Endodermal cell (in vitro differentiated cells): ENCODE measurements around the gene ITFG1. TPM values are rescaled to one million over a fixed set of nuclear protein-coding genes. Genes with fewer than 3 reads are reported as not detected.
"Not testable (repeated sequence)": the region's sequence is repeated elsewhere in the genome, so short reads cannot be mapped to it uniquely, and the experiment has no call there.

Experiments
- DNase-seq: peaks from one replicate; pipeline ENCODE4 v3.0.0-alpha.2; 2017
- H3K27ac ChIP-seq: 2 replicates; pipeline ENCODE4 v1.5.1; 2013; ENCODE audit warnings: mild to moderate bottlenecking, low read depth, low read length, moderate library complexity
- H3K27me3 ChIP-seq: 2 replicates; pipeline ENCODE4 v1.6.1; 2013; ENCODE audit warnings: mild to moderate bottlenecking, low read length, moderate library complexity; ENCODE audit not compliant: insufficient read depth, control insufficient read depth, poor library complexity, severe bottlenecking
- H3K36me3 ChIP-seq: 2 replicates; pipeline ENCODE4 v1.7.0; 2013; ENCODE audit warnings: mild to moderate bottlenecking, low read length, moderate library complexity; ENCODE audit not compliant: control insufficient read depth, insufficient read depth
- H3K4me1 ChIP-seq: one replicate; pipeline ENCODE4 v1.7.0; 2013; ENCODE audit warnings: low read length; ENCODE audit not compliant: control insufficient read depth, insufficient read depth
- H3K4me3 ChIP-seq: 2 replicates; pipeline ENCODE4 v1.5.1; 2013; ENCODE audit warnings: mild to moderate bottlenecking, low read length, moderate library complexity
- H3K9ac ChIP-seq: 2 replicates; pipeline ENCODE4 v1.6.1; 2013; ENCODE audit warnings: mild to moderate bottlenecking, low read length, moderate library complexity; ENCODE audit not compliant: poor library complexity, severe bottlenecking; ENCODE audit errors: extremely low read depth
- H3K9me3 ChIP-seq: 2 replicates; pipeline ENCODE4 v1.6.1; 2013; ENCODE audit warnings: mild to moderate bottlenecking, low read length, moderate library complexity; ENCODE audit not compliant: control insufficient read depth
- H3K27ac Mint-ChIP-seq: 2 replicates; pipeline ENCODE4 v1.8.0; 2020; ENCODE audit warnings: mixed read lengths
- H3K27me3 Mint-ChIP-seq: 2 replicates; pipeline ENCODE4 v1.8.0; 2021; ENCODE audit warnings: mild to moderate bottlenecking, mixed read lengths; ENCODE audit not compliant: insufficient read depth
- H3K36me3 Mint-ChIP-seq: 2 replicates; pipeline ENCODE4 v1.8.0; 2020; ENCODE audit warnings: low read depth, mixed read lengths
- H3K4me1 Mint-ChIP-seq: 2 replicates; pipeline ENCODE4 v1.8.0; 2020; ENCODE audit warnings: mixed read lengths
- H3K4me3 Mint-ChIP-seq: 2 replicates; pipeline ENCODE4 v1.8.0; 2020; ENCODE audit warnings: mild to moderate bottlenecking, moderate library complexity, mixed read lengths
- H3K9me3 Mint-ChIP-seq: 2 replicates; pipeline ENCODE4 v1.8.0; 2020; ENCODE audit warnings: mild to moderate bottlenecking, mixed read lengths
- WGBS, 2 experiments: methylation state at CpG; one replicate each; pipeline versions ENCODE4 v1.1.5 to v1.1.7; 2013; ENCODE audit warnings: missing lambda C conversion rate in 2 of 2, mixed read lengths in 1 of 2; ENCODE audit not compliant: insufficient coverage in 1 of 2, insufficient read length in 1 of 2; 5-methylcytosine and 5-hydroxymethylcytosine counted together
- total RNA-seq, 2 donors: library from RNA; stranded (reverse); fragmentation: NEBNext Ultra II Directional in 1 of 2; extraction: Animal tissue kit (Norgen Biotek cat#: 25700) in 1 of 2; gene quantifications; 2 replicates in 1 of 2; 3 replicates in 1 of 2; pipeline ENCODE4 v1.2.1, GENCODE V29; 2021
- TF ChIP-seq, protein P1 (sequence below): fragments of 200-600 bp; sonication (generic); conservative IDR thresholded peaks from 2 replicates; pipeline ENCODE4 v1.5.0; 2021; ENCODE audit warnings: antibody characterized with exemption, mild to moderate bottlenecking

The ITFG1 gene
- total RNA-seq, 2 donors from 2014 or later: 35.6 to 40.0 TPM

DNA sequence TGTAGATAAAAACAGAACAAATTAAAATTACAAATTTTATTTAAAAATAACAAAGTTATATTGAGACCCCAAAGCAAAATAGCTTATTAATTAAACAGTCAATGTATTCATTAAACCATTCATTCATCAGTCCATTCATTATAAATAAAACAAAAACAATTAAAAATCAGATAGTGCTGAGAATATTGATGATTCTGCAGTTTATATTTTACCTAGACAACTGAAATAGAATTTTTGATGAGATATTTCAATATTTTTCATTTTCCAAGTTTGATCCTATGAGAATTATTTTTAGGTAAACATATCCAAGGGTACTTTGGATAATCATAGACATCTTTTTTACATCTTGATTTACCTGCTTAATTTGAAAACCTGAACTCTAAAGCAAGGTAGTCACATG, 301.9 kb downstream of the ITFG1 start:
- Mint-ChIP-seq H3K4me3 (no peak overlapping the region), H3K27me3 (no peaks in the 10 kb centered on the region), H3K36me3 (peaks cover 21% of the 10 kb centered on the region), H3K9me3 (no peaks in the 10 kb centered on the region), H3K27ac (no peak overlapping the region), H3K4me1 (no peaks in the 10 kb centered on the region)
- Histone ChIP-seq H3K4me3 (no peak overlapping the region), H3K27me3 (no peaks in the 10 kb centered on the region), H3K9ac (no peak overlapping the region), H3K27ac (no peak overlapping the region), H3K9me3 (peaks cover 7% of the 10 kb centered on the region), H3K4me1 (no peaks in the 10 kb centered on the region), H3K36me3 (peaks cover 25% of the 10 kb centered on the region)
- DNase-seq: no peak
- TF ChIP-seq, protein P1, sequence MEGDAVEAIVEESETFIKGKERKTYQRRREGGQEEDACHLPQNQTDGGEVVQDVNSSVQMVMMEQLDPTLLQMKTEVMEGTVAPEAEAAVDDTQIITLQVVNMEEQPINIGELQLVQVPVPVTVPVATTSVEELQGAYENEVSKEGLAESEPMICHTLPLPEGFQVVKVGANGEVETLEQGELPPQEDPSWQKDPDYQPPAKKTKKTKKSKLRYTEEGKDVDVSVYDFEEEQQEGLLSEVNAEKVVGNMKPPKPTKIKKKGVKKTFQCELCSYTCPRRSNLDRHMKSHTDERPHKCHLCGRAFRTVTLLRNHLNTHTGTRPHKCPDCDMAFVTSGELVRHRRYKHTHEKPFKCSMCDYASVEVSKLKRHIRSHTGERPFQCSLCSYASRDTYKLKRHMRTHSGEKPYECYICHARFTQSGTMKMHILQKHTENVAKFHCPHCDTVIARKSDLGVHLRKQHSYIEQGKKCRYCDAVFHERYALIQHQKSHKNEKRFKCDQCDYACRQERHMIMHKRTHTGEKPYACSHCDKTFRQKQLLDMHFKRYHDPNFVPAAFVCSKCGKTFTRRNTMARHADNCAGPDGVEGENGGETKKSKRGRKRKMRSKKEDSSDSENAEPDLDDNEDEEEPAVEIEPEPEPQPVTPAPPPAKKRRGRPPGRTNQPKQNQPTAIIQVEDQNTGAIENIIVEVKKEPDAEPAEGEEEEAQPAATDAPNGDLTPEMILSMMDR: no peak

DNA sequence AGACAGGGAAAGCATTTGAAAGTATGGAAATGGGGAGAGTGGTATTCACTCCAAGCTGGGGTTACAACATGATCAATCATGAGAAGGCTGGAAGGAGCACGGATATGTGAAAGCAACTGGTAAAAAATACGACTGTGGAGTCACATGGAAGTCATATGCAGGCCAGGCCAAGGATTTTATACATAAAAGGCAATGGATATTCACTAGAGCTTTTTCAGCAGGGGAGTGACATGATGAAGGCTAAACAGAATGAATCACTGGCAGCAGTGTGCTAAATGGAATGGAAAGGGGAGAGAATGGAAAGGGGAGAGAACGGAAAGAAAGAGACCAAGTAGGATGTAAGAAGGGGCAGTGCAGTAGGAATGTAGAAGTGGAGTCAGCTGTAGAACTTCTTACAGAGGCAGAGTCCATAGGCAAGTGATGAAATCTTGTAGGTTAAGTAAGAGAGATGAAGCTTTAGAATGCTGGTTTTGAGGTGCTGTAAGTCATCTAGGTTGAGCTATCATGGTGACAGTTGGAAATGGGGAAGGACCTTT, 304.1 kb downstream of the ITFG1 start:
- no peak overlapping the region for H3K27ac ChIP-seq
- TF ChIP-seq, protein P1: no peak
- Mint-ChIP-seq H3K4me1 (no peaks in the 10 kb centered on the region), H3K27ac (no peak overlapping the region), H3K4me3 (no peak overlapping the region), H3K27me3 (no peaks in the 10 kb centered on the region), H3K36me3 (peaks cover 43% of the 10 kb centered on the region), H3K9me3 (peaks cover 19% of the 10 kb centered on the region)
- WGBS, 2 experiments: 85 to 97% methylated on average over 3 of the region's 3 CpGs
- peaks cover 45% of the 10 kb centered on the region for H3K36me3 ChIP-seq
- no peaks in the 10 kb centered on the region for H3K4me1 ChIP-seq
- no peaks in the 10 kb centered on the region for H3K27me3 ChIP-seq
- H3K4me3 ChIP-seq: no peak overlapping the region
- peaks cover 29% of the 10 kb centered on the region for H3K9me3 ChIP-seq
- no peak for DNase-seq
- no peak overlapping the region for H3K9ac ChIP-seq

DNA sequence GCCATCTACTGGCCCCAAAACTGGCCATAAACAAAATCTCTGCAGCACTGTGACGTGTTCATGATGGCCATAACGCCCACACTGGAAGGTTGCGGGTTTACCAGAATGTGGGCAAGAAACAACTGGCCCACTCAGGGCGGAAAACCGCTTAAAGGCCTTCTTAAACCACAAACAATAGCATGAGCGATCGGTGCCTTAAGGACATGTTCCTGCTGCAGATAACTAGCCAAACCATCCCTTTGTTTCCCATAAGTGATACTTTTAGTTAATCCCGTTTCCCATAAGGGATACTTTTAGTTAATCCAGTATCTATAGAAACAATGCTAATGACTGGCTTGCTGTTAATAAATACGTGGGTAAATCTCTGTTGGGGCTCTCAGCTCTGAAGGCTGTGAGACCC, 308.4 kb downstream of the ITFG1 start:
- not testable (repeated sequence) for DNase-seq, H3K27ac ChIP-seq, H3K4me3 Mint-ChIP-seq, H3K27ac Mint-ChIP-seq, H3K4me1 Mint-ChIP-seq, H3K27me3 ChIP-seq, H3K4me3 ChIP-seq, H3K9ac ChIP-seq, H3K27me3 Mint-ChIP-seq, H3K4me1 ChIP-seq
- Mint-ChIP-seq H3K36me3 (peaks cover 58% of the 10 kb centered on the region), H3K9me3 (peaks cover 31% of the 10 kb centered on the region)
- H3K9me3 ChIP-seq: peaks cover 36% of the 10 kb centered on the region
- H3K36me3 ChIP-seq: peaks cover 34% of the 10 kb centered on the region
- WGBS, 2 experiments: 95 to 97% methylated on average over 8 to 9 of the region's 9 CpGs

DNA sequence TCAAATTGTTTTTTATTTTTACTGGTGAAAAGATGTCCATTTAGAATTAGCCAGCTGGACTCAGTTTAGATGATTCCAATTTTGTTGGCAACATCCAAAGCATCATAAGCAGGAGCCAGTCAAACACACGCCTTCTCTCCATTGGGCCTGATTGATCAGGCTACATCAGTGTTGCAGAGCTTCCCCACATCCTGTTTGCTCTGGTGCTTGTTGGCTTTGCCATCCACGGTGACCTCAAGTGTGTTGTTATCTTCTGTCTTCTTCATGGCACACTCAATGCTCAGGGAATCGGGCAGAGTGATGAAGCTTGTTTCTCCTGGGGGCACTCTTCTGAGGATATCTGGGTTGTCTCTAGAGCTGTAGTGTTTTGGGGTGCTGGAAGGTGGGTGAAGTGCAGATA, 310.8 kb downstream of the ITFG1 start:
- H3K27ac Mint-ChIP-seq: no peak overlapping the region
- H3K36me3 Mint-ChIP-seq: peaks cover 44% of the 10 kb centered on the region
- no peak overlapping the region for H3K4me3 ChIP-seq
- H3K4me1 ChIP-seq: no peaks in the 10 kb centered on the region
- H3K27me3 ChIP-seq: no peaks in the 10 kb centered on the region
- no peak for DNase-seq
- peaks cover 31% of the 10 kb centered on the region for H3K9me3 Mint-ChIP-seq
- no peak overlapping the region for H3K4me3 Mint-ChIP-seq
- H3K9me3 ChIP-seq: peaks cover 36% of the 10 kb centered on the region
- TF ChIP-seq, protein P1: no peak
- H3K27me3 Mint-ChIP-seq: peaks cover 3% of the 10 kb centered on the region
- H3K36me3 ChIP-seq: peaks cover 25% of the 10 kb centered on the region
- no peaks in the 10 kb centered on the region for H3K4me1 Mint-ChIP-seq
- WGBS, 2 experiments: 93 to 100% methylated on average over 3 of the region's 3 CpGs
- H3K9ac ChIP-seq: no peak overlapping the region
- no peak overlapping the region for H3K27ac ChIP-seq
